BLaER1 (cell line): ENCODE results near the gene PAK4.

Experiments
- H3K27ac ChIP-seq: shearing (Covaris generic); formaldehyde crosslinking; 2 replicates; pipeline ENCODE4 v1.8.1; 2022
- H3K27me3 ChIP-seq: shearing (Covaris generic); formaldehyde crosslinking; 2 replicates; pipeline ENCODE4 v1.8.1; 2022
- H3K36me3 ChIP-seq: shearing (Covaris generic); formaldehyde crosslinking; 2 replicates; pipeline ENCODE4 v1.8.1; 2022
- H3K4me1 ChIP-seq: shearing (Covaris generic); formaldehyde crosslinking; 2 replicates; pipeline ENCODE4 v1.8.1; 2022
- H3K4me2 ChIP-seq: shearing (Covaris generic); formaldehyde crosslinking; 2 replicates; pipeline ENCODE4 v1.8.1; 2022
- H3K4me3 ChIP-seq: shearing (Covaris generic); formaldehyde crosslinking; 2 replicates; pipeline ENCODE4 v1.8.1; 2022
- H3K9ac ChIP-seq: shearing (Covaris generic); formaldehyde crosslinking; 2 replicates; pipeline ENCODE4 v1.8.1; 2022
- H3K9me3 ChIP-seq: shearing (Covaris generic); formaldehyde crosslinking; 2 replicates; pipeline ENCODE4 v1.8.1; 2022
- H4K20me1 ChIP-seq: shearing (Covaris generic); formaldehyde crosslinking; 2 replicates; pipeline ENCODE4 v1.8.1; 2022
- Cebpa-rat ChIP-seq: shearing (Covaris generic); IDR thresholded peaks from 2 replicates; pipeline ENCODE4 v1.8.1; 2022

The PAK4 gene

GRCh38 chr19:39099341-39099740 lies 26.2 kb upstream of the PAK4 start:
- H3K4me1 ChIP-seq = 0 out of 2 replicates have a peak, but pooled peaks cover 5% of the 10 kb centered on the region
- no peaks in the 10 kb centered on the region for H3K27me3 ChIP-seq
- no peak overlapping the region for H3K4me3 ChIP-seq
- H3K4me2 ChIP-seq = no peak overlapping the region
- TF ChIP-seq Cebpa-rat = no peak
- no peak overlapping the region for H3K9ac ChIP-seq
- H3K36me3 ChIP-seq = no peaks in the 10 kb centered on the region
- H3K27ac ChIP-seq = no peak overlapping the region
- peaks cover 14% of the 10 kb centered on the region for H3K9me3 ChIP-seq
- no peaks in the 10 kb centered on the region for H4K20me1 ChIP-seq

GRCh38 chr19:39100500-39101166 lies 25.0 kb upstream of the PAK4 start:
- TF ChIP-seq Cebpa-rat = no peak
- H3K4me2 ChIP-seq = no peak overlapping the region
- H3K4me3 ChIP-seq = no peak overlapping the region
- H3K9me3 ChIP-seq = peaks cover 4% of the 10 kb centered on the region; the same call in 1 of the 2 replicates
- no peaks in the 10 kb centered on the region for H4K20me1 ChIP-seq
- no peak overlapping the region for H3K9ac ChIP-seq
- H3K36me3 ChIP-seq = no peaks in the 10 kb centered on the region
- H3K27ac ChIP-seq = no peak overlapping the region
- H3K4me1 ChIP-seq = 0 out of 2 replicates have a peak, but pooled peaks cover 5% of the 10 kb centered on the region
- H3K27me3 ChIP-seq = no peaks in the 10 kb centered on the region

- no peaks in the 10 kb centered on the region for H3K9me3 ChIP-seq
- no peaks in the 10 kb centered on the region for H3K27me3 ChIP-seq
- H3K4me1 ChIP-seq = 0 out of 2 replicates have a peak, but pooled peaks cover 5% of the 10 kb centered on the region
- H3K9ac ChIP-seq = no peak overlapping the region
- H3K4me3 ChIP-seq = no peak overlapping the region
- H3K27ac ChIP-seq = no peak overlapping the region
- no peaks in the 10 kb centered on the region for H3K36me3 ChIP-seq
- H4K20me1 ChIP-seq = no peaks in the 10 kb centered on the region
- TF ChIP-seq Cebpa-rat = no peak
- no peak overlapping the region for H3K4me2 ChIP-seq
Measured at GRCh38 chr19:39103151-39103550, 22.4 kb upstream of the PAK4 start.

GRCh38 chr19:39104186-39104596 lies 21.4 kb upstream of the PAK4 start:
- TF ChIP-seq Cebpa-rat = no peak
- H3K9me3 ChIP-seq = no peaks in the 10 kb centered on the region

GRCh38 chr19:39106194-39106593 lies 19.4 kb upstream of the PAK4 start:
- no peak overlapping the region for H3K4me3 ChIP-seq
- no peaks in the 10 kb centered on the region for H3K36me3 ChIP-seq
- H3K9me3 ChIP-seq = no peaks in the 10 kb centered on the region
- H3K9ac ChIP-seq = no peak overlapping the region
- TF ChIP-seq Cebpa-rat = no peak
- H3K27ac ChIP-seq = no peak overlapping the region
- no peaks in the 10 kb centered on the region for H4K20me1 ChIP-seq
- peaks cover 10% of the 10 kb centered on the region for H3K4me1 ChIP-seq
- no peaks in the 10 kb centered on the region for H3K27me3 ChIP-seq
- no peak overlapping the region for H3K4me2 ChIP-seq

More at GRCh38 chr19:39104186-39104596, 21.4 kb upstream of the PAK4 start:
- Histone ChIP-seq H3K9ac (no peak overlapping the region), H3K4me1 (no peaks in the 10 kb centered on the region), H3K4me3 (no peak overlapping the region), H3K4me2 (no peak overlapping the region), H4K20me1 (no peaks in the 10 kb centered on the region), H3K36me3 (no peaks in the 10 kb centered on the region), H3K27me3 (no peaks in the 10 kb centered on the region), H3K27ac (no peak overlapping the region)

GRCh38 chr19:39109641-39110040 lies 15.9 kb upstream of the PAK4 start:
- Histone ChIP-seq H3K27me3 (no peaks in the 10 kb centered on the region), H3K4me3 (no peak overlapping the region), H3K9ac (no peak overlapping the region), H3K4me2 (no peak overlapping the region), H4K20me1 (no peaks in the 10 kb centered on the region), H3K27ac (no peak overlapping the region), H3K9me3 (no peaks in the 10 kb centered on the region), H3K4me1 (peaks cover 11% of the 10 kb centered on the region), H3K36me3 (no peaks in the 10 kb centered on the region)
- no peak for TF ChIP-seq Cebpa-rat

GRCh38 chr19:39110263-39110967 lies 15.2 kb upstream of the PAK4 start:
- Histone ChIP-seq H3K27me3 (no peaks in the 10 kb centered on the region), H3K4me1 (peaks cover 11% of the 10 kb centered on the region), H3K9me3 (no peaks in the 10 kb centered on the region), H3K9ac (no peak overlapping the region), H4K20me1 (no peaks in the 10 kb centered on the region), H3K27ac (no peak overlapping the region), H3K36me3 (no peaks in the 10 kb centered on the region), H3K4me2 (peak overlapping the region; percentile 25), H3K4me3 (no peak overlapping the region)
- TF ChIP-seq Cebpa-rat = no peak

GRCh38 chr19:39111593-39112199 lies 13.9 kb upstream of the PAK4 start:
- H3K36me3 ChIP-seq = no peaks in the 10 kb centered on the region
- no peaks in the 10 kb centered on the region for H3K27me3 ChIP-seq
- H3K9me3 ChIP-seq = no peaks in the 10 kb centered on the region
- H3K4me3 ChIP-seq = no peak overlapping the region
- TF ChIP-seq Cebpa-rat = no peak
- H3K4me1 ChIP-seq = peaks cover 11% of the 10 kb centered on the region
- no peaks in the 10 kb centered on the region for H4K20me1 ChIP-seq
- no peak overlapping the region for H3K27ac ChIP-seq
- no peak overlapping the region for H3K4me2 ChIP-seq
- H3K9ac ChIP-seq = no peak overlapping the region

GRCh38 chr19:39112338-39112890 lies 13.2 kb upstream of the PAK4 start:
- no peak for TF ChIP-seq Cebpa-rat
- no peaks in the 10 kb centered on the region for H3K27me3 ChIP-seq
- H3K9ac ChIP-seq = no peak overlapping the region
- H3K36me3 ChIP-seq = no peaks in the 10 kb centered on the region
- no peak overlapping the region for H3K4me2 ChIP-seq
- H4K20me1 ChIP-seq = no peaks in the 10 kb centered on the region
- no peak overlapping the region for H3K27ac ChIP-seq
- no peak overlapping the region for H3K4me3 ChIP-seq
- H3K4me1 ChIP-seq = peaks cover 11% of the 10 kb centered on the region
- H3K9me3 ChIP-seq = no peaks in the 10 kb centered on the region

- Histone ChIP-seq H3K9me3 (no peaks in the 10 kb centered on the region), H3K27me3 (no peaks in the 10 kb centered on the region), H3K36me3 (no peaks in the 10 kb centered on the region), H4K20me1 (no peaks in the 10 kb centered on the region), H3K4me1 (peaks cover 11% of the 10 kb centered on the region), H3K27ac (no peak overlapping the region), H3K4me3 (no peak overlapping the region), H3K4me2 (no peak overlapping the region), H3K9ac (no peak overlapping the region)
- TF ChIP-seq Cebpa-rat = no peak
Measured at GRCh38 chr19:39113199-39113598, 12.4 kb upstream of the PAK4 start.
